Measurements from ENCODE around the gene MTHFSD. TPM values are rescaled to one million over a fixed set of nuclear protein-coding genes. Genes with fewer than 3 reads are reported as not detected.

MTHFSD gene
- total RNA-seq, 1 experiment from 2014 or later, result 11.9 TPM

GRCh38 chr16:86570558-86571529 lies 15.8 kb upstream of the MTHFSD start:
- Histone ChIP-seq H3K36me3 (ENCODE audit: low read depth, low read length) (no peaks in the 10 kb centered on the region), H3K9me3 (ENCODE audit: low read length) (no peaks in the 10 kb centered on the region), H3K4me3 (ENCODE audit: low read length) (no peak overlapping the region), H2AFZ (ENCODE audit: low read length) (no peak overlapping the region), H3K4me2 (ENCODE audit: low read length) (no peak overlapping the region), H3K4me1 (ENCODE audit: insufficient read depth, low read length) (peaks cover 7% of the 10 kb centered on the region), H3K9me2 (replicated peaks; ENCODE audit: low read length) (no peaks in the 10 kb centered on the region), H3K9ac (ENCODE audit: low read length) (no peak overlapping the region), H3K27ac (ENCODE audit: low read length) (no peak overlapping the region), H3K79me2 (ENCODE audit: low read length) (no peaks in the 10 kb centered on the region), H3K27me3 (ENCODE audit: low read length) (no peaks in the 10 kb centered on the region), H4K20me1 (ENCODE audit: low read length) (no peaks in the 10 kb centered on the region), H3F3A (ENCODE audit: low read length, unreplicated experiment) (no peaks in the 10 kb centered on the region)
- BruUV-seq (replicated peaks), result no TSS peak
- ATAC-seq (no peak), DNase-seq (no peak)
- TF ChIP-seq EZH2phosphoT487 (IDR thresholded peaks at IDR 0.05; ENCODE audit: borderline replicate concordance, low read length) (no peak), CTCF (conservative IDR thresholded peaks at IDR 0.05; ENCODE audit: low read depth, low read length) (no peak), EZH2 (IDR thresholded peaks at IDR 0.05; ENCODE audit: low read length, unreplicated experiment) (no peak)
- CTCF ChIA-PET, result no interaction called here
- intact Hi-C loops (cut with micrococcal nuclease), result no loop called here
- POLR2A ChIA-PET (ENCODE audit: unreplicated experiment), result no interaction called here

GRCh38 chr16:86569701-86570447 lies 14.8 kb upstream of the MTHFSD start:
- Histone ChIP-seq H3K27ac (ENCODE audit: low read length) (no peak overlapping the region), H3K27me3 (ENCODE audit: low read length) (no peaks in the 10 kb centered on the region), H3K9ac (ENCODE audit: low read length) (no peak overlapping the region), H3F3A (ENCODE audit: low read length, unreplicated experiment) (no peaks in the 10 kb centered on the region), H3K4me1 (ENCODE audit: insufficient read depth, low read length) (peaks cover 2% of the 10 kb centered on the region), H3K9me2 (replicated peaks; ENCODE audit: low read length) (no peaks in the 10 kb centered on the region), H3K79me2 (ENCODE audit: low read length) (no peaks in the 10 kb centered on the region), H3K4me3 (ENCODE audit: low read length) (no peak overlapping the region), H4K20me1 (ENCODE audit: low read length) (no peaks in the 10 kb centered on the region), H2AFZ (ENCODE audit: low read length) (no peak overlapping the region), H3K36me3 (ENCODE audit: low read depth, low read length) (no peaks in the 10 kb centered on the region), H3K4me2 (ENCODE audit: low read length) (no peak overlapping the region), H3K9me3 (ENCODE audit: low read length) (no peaks in the 10 kb centered on the region)
- TF ChIP-seq EZH2 (IDR thresholded peaks at IDR 0.05; ENCODE audit: low read length, unreplicated experiment) (no peak), EZH2phosphoT487 (IDR thresholded peaks at IDR 0.05; ENCODE audit: borderline replicate concordance, low read length) (no peak), CTCF (conservative IDR thresholded peaks at IDR 0.05; ENCODE audit: low read depth, low read length) (no peak)
- intact Hi-C loops (cut with micrococcal nuclease), result no loop called here
- ATAC-seq, result no peak
- ChIA-PET CTCF (no interaction called here), POLR2A (ENCODE audit: unreplicated experiment) (no interaction called here)
- no peak for DNase-seq
- no TSS peak for BruUV-seq (replicated peaks)
